H54 (cell line): ENCODE measurements around the gene CTTNBP2NL.

Experiments
- DNase-seq: peaks from one replicate; pipeline ENCODE4 v3.0.0; 2011; ENCODE audit warnings: low spot score, mixed read lengths; ENCODE audit not compliant: insufficient read length
- FAIRE-seq: peaks from 3 replicates; lab custom pipeline; 2011; peaks lifted over from hg19 to GRCh38; lab: Jason Lieb, UNC
- POLR2A ChIP-seq: IDR thresholded peaks from 2 replicates; pipeline ENCODE4 v1.6.1; 2011; ENCODE audit warnings: low read depth, mild to moderate bottlenecking, low read length

CTTNBP2NL gene

GRCh38 chr1:112395821-112396652 lies at the start of gene CTTNBP2NL:
TSS of gene CTTNBP2NL (plus strand) at chr1:112396214. CDS start at chr1:112416166, 19,952 bp downstream.
- DNase-seq (peak; percentile 77), FAIRE-seq (no peak)
- TF ChIP-seq POLR2A, result peak; percentile 26; the same call in 1 of the 2 replicates

GRCh38 chr1:112346801-112347350 lies 49.1 kb upstream of the CTTNBP2NL start:
- no peak for TF ChIP-seq POLR2A
- DNase-seq (no peak), FAIRE-seq (no peak)

- TF ChIP-seq POLR2A, result no peak
- DNase-seq, result no peak
These were observed 39.2 kb upstream of the CTTNBP2NL start for GRCh38 chr1:112356765-112357164.

GRCh38 chr1:112357467-112357866 lies 38.5 kb upstream of the CTTNBP2NL start:
- DNase-seq (no peak), FAIRE-seq (no peak)
- TF ChIP-seq POLR2A, result no peak

More at GRCh38 chr1:112356765-112357164, 39.2 kb upstream of the CTTNBP2NL start:
- FAIRE-seq, result no peak

GRCh38 chr1:112358061-112358770 lies 37.8 kb upstream of the CTTNBP2NL start:
- TF ChIP-seq POLR2A, result no peak
- FAIRE-seq (no peak), DNase-seq (no peak)

GRCh38 chr1:112358798-112359408 lies 37.1 kb upstream of the CTTNBP2NL start:
- peak; percentile 6 for FAIRE-seq
- peak; percentile 34 for DNase-seq
- no peak for TF ChIP-seq POLR2A

- no peak for TF ChIP-seq POLR2A
- no peak for DNase-seq
- FAIRE-seq, result no peak
These were observed 35.9 kb upstream of the CTTNBP2NL start for GRCh38 chr1:112359961-112360767.

GRCh38 chr1:112363636-112364035 lies 32.4 kb upstream of the CTTNBP2NL start:
- FAIRE-seq, result no peak
- no peak for TF ChIP-seq POLR2A
- no peak for DNase-seq

- TF ChIP-seq POLR2A, result no peak
- DNase-seq (no peak), FAIRE-seq (no peak)
These were observed 27.8 kb upstream of the CTTNBP2NL start for GRCh38 chr1:112368198-112368597.

GRCh38 chr1:112369392-112370285 lies 26.4 kb upstream of the CTTNBP2NL start:
- DNase-seq, result peak; percentile 71
- TF ChIP-seq POLR2A, result no peak
- FAIRE-seq, result peak; percentile 84

GRCh38 chr1:112370996-112371395 lies 25.0 kb upstream of the CTTNBP2NL start:
- DNase-seq (no peak), FAIRE-seq (no peak)
- no peak for TF ChIP-seq POLR2A

- FAIRE-seq, result no peak
- no peak for DNase-seq
- TF ChIP-seq POLR2A, result no peak
These were observed 24.2 kb upstream of the CTTNBP2NL start for GRCh38 chr1:112371775-112372174.

GRCh38 chr1:112373806-112374205 lies 22.2 kb upstream of the CTTNBP2NL start:
- TF ChIP-seq POLR2A, result no peak
- FAIRE-seq, result no peak
- DNase-seq, result no peak
